ENCODE data around the gene PIAS1.

GRCh38 chr15:68209272-68209671, 155.2 kb downstream of the PIAS1 start:
- no peak for TF ChIP-seq CTCF (IDR thresholded peaks at IDR 0.05; ENCODE audit: insufficient read depth, low read length)
- TF ChIP-seq REST (IDR thresholded peaks at IDR 0.05; ENCODE audit: insufficient replicate concordance, low read depth), result no peak
- TF ChIP-seq GABPA (IDR thresholded peaks at IDR 0.05; ENCODE audit: low read depth), result no peak
